Heart left ventricle (tissue), 16 donors: ENCODE data around the gene GTF2IRD1. TPM values are rescaled to one million over a fixed set of nuclear protein-coding genes. Genes with fewer than 3 reads are reported as not detected.
"Not testable (repeated sequence)": the region's sequence is repeated elsewhere in the genome, so short reads cannot be mapped to it uniquely, and the experiment has no call there.

Source experiments
- ATAC-seq, 4 donors: fragments of 200-7000 bp; cut with Tn5 transposase; one replicate each; pipeline ENCODE4 v1.9.1; 2020 to 2022; ENCODE audit warnings: moderate library complexity in 4 of 4, mild to moderate bottlenecking in 3 of 4, moderate number of reproducible peaks in 1 of 4
- DNase-seq, 5 donors: peaks; one replicate each; pipeline ENCODE4 v3.0.0-alpha.2; 2020
- H3K27ac ChIP-seq, 12 donors: fragments of 200-600 bp; sonication (generic) in 4 of 12; one replicate each; pipeline versions ENCODE4 v1.5.0 to v1.8.0; 2016 to 2022; ENCODE audit warnings: mild to moderate bottlenecking in 2 of 12
- H3K27me3 ChIP-seq, 9 donors: fragments of 200-600 bp; sonication (generic) in 2 of 9; one replicate each; pipeline versions ENCODE4 v1.5.1 to v1.8.0; 2016 to 2022; ENCODE audit warnings: mild to moderate bottlenecking in 3 of 9
- H3K36me3 ChIP-seq, 9 donors: fragments of 200-600 bp; sonication (generic) in 2 of 9; one replicate each; pipeline versions ENCODE4 v1.5.0 to v1.8.0; 2018 to 2022; ENCODE audit warnings: mild to moderate bottlenecking in 2 of 9
- H3K4me1 ChIP-seq, 12 donors: fragments of 200-600 bp; sonication (generic) in 4 of 12; one replicate each; pipeline versions ENCODE4 v1.5.0 to v1.8.0; 2016 to 2022; ENCODE audit warnings: mild to moderate bottlenecking in 3 of 12
- H3K4me3 ChIP-seq, 12 donors: fragments of 200-600 bp; sonication (generic) in 4 of 12; one replicate each; pipeline versions ENCODE4 v1.5.0 to v1.8.0; 2017 to 2022; ENCODE audit warnings: mild to moderate bottlenecking in 9 of 12, moderate library complexity in 4 of 12
- H3K9me3 ChIP-seq, 12 donors: fragments of 200-600 bp; sonication (generic) in 4 of 12; one replicate each; pipeline versions ENCODE4 v1.5.0 to v1.8.0; 2016 to 2022; ENCODE audit warnings: mild to moderate bottlenecking in 1 of 12
- POLR2A ChIP-seq, 2 donors: fragments of 450-650 bp; IDR thresholded peaks; one replicate each; pipeline ENCODE4 v1.6.1; 2017; ENCODE audit warnings: antibody characterized with exemption in 2 of 2, mild to moderate bottlenecking in 2 of 2, moderate library complexity in 2 of 2
- WGBS, 4 donors: extraction: QIAGEN DNeasy Blood & Tissue Kit in 2 of 4; methylation state at CpG; one replicate each; pipeline versions ENCODE4 v1.1.5 to v1.1.7; 2013 to 2018; 5-methylcytosine and 5-hydroxymethylcytosine counted together
- intact Hi-C, 10 donors: fragments of 100-400 bp; cut with DNase I; formaldehyde crosslinking; loops; one replicate each; pipeline versions ENCODE4 v1.11.1 to v1.14.2; 2022
- polyA plus RNA-seq, 2 donors: library from polyadenylated mRNA; stranded (reverse); fragments of 200-250 nt; gene quantifications; one replicate each; pipeline ENCODE4 v1.2.3, GENCODE V29; 2013
- total RNA-seq, 9 donors: library from RNA; depleted of rRNA in 2 of 9; stranded (reverse); fragments of >200 nt in 2 of 9; fragmentation: NEBNext Ultra II Directional in 3 of 9; extraction: Animal tissue kit (Norgen Biotek cat#: 25700) in 3 of 9; gene quantifications; one replicate each; pipeline versions ENCODE4 v1.1.0 to v1.2.4, GENCODE V29; 2016 to 2023
- TF ChIP-seq, protein P1 (sequence below), 12 donors: fragments of 200-600 bp; sonication (generic) in 4 of 12; IDR thresholded peaks; one replicate each; pipeline versions ENCODE4 v1.5.0 to v1.8.0; 2018 to 2022; ENCODE audit warnings: antibody characterized with exemption in 12 of 12, mild to moderate bottlenecking in 5 of 12
- donor health status: ischemic (EF 13 %, LVEDD 7.1; RV severe dilation, severe dysfunction).
- donor health status: healthy with polysubstance abuse.
- donor health status: DM: no; HTN: yes; CAD: no.
- donor health status: DM: no; HTN: no; CAD: no.
- donor health status: ischemic (EF 25% LVEDD 6.9; RV normal size, moderate dysfunction).
- donor health status: ischemic (EF 25% LVEDD 5.7; RV mildly dilated, moderate dysfunction).
- donor health status: healthy.
- donor health status: DM: yes; HTN: yes; CAD: no.
- donor health status: ischemic (EF 35%, LVEDD 5.7; RV mildly dilated, moderate dysfunction).
- donor health status: nonischemic (EF 11% LVEDD 7.7; RV severe dilation, severe dysfunction).
- donor health status: DM: yes; HTN: yes; CAD: no.
- donor health status: PGD.
- donor health status: ischemic (EF 29% LVEDD 5.4; RV normal size, mild dysfunction).
- donor health status: nonischemic (EF 23%, LVEDD 6.1; RV moderate dilation, normal function).

GTF2IRD1 gene
- total and polyA plus RNA-seq, 11 donors: 10.0 to 40.4 (median 15.6) TPM

DNA sequence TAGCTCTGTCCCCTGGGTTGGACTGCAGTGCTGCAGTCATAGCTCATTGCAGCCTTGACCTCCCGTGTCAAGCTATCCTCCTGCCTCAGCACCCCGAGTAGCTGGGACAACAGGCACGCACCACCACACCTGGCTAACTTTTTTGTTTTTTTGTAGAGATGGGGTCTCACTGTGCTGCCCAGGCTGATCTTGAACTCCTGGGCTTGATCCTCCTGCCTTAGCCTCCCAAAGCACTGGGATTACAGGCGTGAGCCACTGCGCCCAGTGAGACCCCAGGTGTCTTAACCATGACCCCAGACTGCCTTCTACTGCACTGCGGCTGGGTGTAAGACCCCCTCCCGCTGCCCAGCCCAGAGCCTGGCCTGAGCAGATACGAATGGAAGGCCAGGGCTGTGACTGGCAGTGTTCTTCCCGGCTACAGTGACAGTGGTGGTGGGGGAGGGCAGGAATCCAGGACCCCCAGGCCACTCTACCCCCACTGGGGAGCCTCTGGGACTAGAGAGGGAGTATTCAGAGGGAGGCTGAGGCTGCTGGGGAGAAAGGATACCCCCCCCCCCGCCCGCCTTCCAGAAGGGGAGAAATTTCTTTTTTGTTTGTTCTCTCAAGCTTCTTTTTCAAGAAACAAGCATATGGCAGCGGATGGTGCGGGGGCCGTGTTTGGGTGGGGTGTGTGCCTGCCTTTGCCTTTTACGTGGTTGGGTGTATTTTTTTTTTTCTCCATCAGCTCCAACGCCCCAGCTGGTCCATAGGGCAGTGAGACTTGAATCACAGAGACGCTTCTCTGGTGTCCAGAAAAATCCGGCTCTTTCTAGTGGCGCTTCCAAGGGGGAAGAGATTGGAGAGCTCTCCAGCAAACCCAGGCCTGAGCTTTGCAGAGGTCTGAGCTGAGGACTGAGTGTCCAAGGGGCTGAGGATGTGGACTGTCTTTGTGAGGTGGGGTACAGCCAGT lies 36.6 kb downstream of the GTF2IRD1 start:
- H3K27me3 ChIP-seq: no peaks in the 10 kb centered on the region
- H3K36me3 ChIP-seq: no peaks in the 10 kb centered on the region
- 83 to 88% (median 85%) methylated on average over 15 to 19 of the region's 19 CpGs for WGBS, 4 donors
- no peak for TF ChIP-seq POLR2A (IDR thresholded peaks at IDR 0.05)
- TF ChIP-seq, protein P1, sequence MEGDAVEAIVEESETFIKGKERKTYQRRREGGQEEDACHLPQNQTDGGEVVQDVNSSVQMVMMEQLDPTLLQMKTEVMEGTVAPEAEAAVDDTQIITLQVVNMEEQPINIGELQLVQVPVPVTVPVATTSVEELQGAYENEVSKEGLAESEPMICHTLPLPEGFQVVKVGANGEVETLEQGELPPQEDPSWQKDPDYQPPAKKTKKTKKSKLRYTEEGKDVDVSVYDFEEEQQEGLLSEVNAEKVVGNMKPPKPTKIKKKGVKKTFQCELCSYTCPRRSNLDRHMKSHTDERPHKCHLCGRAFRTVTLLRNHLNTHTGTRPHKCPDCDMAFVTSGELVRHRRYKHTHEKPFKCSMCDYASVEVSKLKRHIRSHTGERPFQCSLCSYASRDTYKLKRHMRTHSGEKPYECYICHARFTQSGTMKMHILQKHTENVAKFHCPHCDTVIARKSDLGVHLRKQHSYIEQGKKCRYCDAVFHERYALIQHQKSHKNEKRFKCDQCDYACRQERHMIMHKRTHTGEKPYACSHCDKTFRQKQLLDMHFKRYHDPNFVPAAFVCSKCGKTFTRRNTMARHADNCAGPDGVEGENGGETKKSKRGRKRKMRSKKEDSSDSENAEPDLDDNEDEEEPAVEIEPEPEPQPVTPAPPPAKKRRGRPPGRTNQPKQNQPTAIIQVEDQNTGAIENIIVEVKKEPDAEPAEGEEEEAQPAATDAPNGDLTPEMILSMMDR (IDR thresholded peaks at IDR 0.05): no peak
- intact Hi-C loops: loop anchor here in 1 of 10 donors (5.0 kb wide), 1 partner anchor 57 kb away; no protein-coding TSS in a partner anchor
- H3K9me3 ChIP-seq: peaks cover 0 to 8% (median 0%) of the 10 kb centered on the region in 12 donors
- peak in 1 of 4 donors; percentile 12 for ATAC-seq
- no peak overlapping the region for H3K27ac ChIP-seq
- DNase-seq: no peak
- H3K4me3 ChIP-seq: no peak overlapping the region
- H3K4me1 ChIP-seq: peaks cover 0 to 4% (median 0%) of the 10 kb centered on the region in 12 donors

DNA sequence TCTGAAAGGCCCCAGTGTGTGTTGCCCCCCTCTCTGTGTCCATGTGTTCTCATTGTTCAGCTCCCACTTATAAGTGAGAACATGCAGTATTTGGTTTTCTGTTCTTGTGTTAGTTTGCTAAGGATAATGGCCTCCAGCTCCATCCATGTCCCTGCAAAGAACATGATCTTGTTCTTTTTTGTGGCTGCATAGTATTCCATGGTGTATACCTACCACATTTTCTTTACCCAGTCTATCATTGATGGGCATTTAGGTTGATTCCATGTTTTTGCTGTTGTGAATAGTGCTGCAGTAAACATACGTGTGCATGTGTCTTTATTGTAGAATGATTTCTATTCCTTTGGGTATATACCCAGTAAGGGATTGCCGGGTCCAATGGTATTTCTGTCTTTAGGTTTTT lies 37.8 kb downstream of the GTF2IRD1 start:
- 97% methylated on average over 2 of the region's 2 CpGs for WGBS, 4 donors
- not testable (repeated sequence) for H3K36me3 ChIP-seq, H3K27ac ChIP-seq, DNase-seq, ATAC-seq, H3K4me3 ChIP-seq, H3K9me3 ChIP-seq, H3K27me3 ChIP-seq
- intact Hi-C loops: loop anchor here in 1 of 10 donors (5.0 kb wide), 1 partner anchor 56 kb away; no protein-coding TSS in a partner anchor
- peaks cover 0 to 13% (median 4%) of the 10 kb centered on the region in 12 donors for H3K4me1 ChIP-seq

DNA sequence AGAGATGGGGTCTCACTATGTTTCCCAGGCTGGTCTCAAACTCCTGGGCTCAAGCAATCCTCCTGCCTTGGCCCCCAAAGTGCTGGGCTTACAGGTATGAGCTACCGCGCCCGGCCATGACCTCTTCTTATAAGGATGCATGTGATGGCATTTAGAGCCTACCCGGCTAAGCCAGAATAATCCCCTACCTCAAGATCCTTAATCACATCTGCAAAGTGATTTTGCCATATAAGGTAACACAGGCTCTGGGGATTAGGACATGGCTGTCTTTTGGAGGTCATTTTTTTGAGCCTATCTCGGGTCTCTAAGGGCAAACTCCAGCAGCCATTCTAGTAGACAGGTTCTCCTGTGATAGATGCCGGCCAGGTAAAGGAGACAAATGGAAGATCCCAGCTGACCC lies 39.6 kb downstream of the GTF2IRD1 start:
- peaks cover 0 to 21% (median 4%) of the 10 kb centered on the region in 12 donors for H3K4me1 ChIP-seq
- H3K36me3 ChIP-seq: no peaks in the 10 kb centered on the region
- TF ChIP-seq, protein P1 (IDR thresholded peaks at IDR 0.05): no peak
- no peak for TF ChIP-seq POLR2A (IDR thresholded peaks at IDR 0.05)
- H3K27ac ChIP-seq: no peak overlapping the region
- no peak for ATAC-seq
- intact Hi-C loops: loop anchor here in 1 of 10 donors (5.0 kb wide), 1 partner anchor 54 kb away; no protein-coding TSS in a partner anchor
- H3K27me3 ChIP-seq: no peaks in the 10 kb centered on the region
- no peak for DNase-seq
- H3K9me3 ChIP-seq: peaks cover 0 to 8% (median 0%) of the 10 kb centered on the region in 12 donors
- 96 to 100% (median 98%) methylated on average over 6 of the region's 6 CpGs for WGBS, 4 donors
- no peak overlapping the region for H3K4me3 ChIP-seq

DNA sequence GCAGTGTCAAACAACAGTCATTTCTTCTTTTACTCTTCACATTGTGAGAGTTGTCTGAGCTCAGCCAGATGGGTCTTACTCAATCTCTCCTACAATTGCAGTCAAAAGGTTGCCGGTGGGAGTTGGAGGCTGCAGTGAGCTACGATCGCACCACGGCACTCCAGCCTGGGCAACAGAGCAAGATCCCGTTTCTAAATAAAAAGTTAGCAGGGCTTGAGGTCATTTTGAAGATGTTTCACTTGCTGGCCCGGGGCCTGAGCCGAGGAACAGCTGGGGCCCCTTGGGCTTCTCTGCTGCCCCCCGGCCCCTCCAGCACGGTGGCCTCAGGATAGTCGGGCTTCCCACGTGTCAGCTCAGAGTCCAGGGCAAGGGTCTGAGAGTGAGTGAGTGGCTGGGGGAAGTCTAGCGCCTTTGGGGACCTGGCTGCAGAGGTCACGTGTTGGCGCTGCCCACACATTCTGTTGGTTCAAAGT lies 40.4 kb downstream of the GTF2IRD1 start:
- no peaks in the 10 kb centered on the region for H3K27me3 ChIP-seq
- no peak for DNase-seq
- ATAC-seq: no peak

More for the DNA sequence above, 40.4 kb downstream of the GTF2IRD1 start:
- Histone ChIP-seq H3K4me1 (peaks cover 0 to 25% (median 7%) of the 10 kb centered on the region in 12 donors), H3K4me3 (no peak overlapping the region), H3K36me3 (no peaks in the 10 kb centered on the region), H3K9me3 (peaks cover 0 to 8% (median 0%) of the 10 kb centered on the region in 12 donors), H3K27ac (no peak overlapping the region)
- intact Hi-C loops: loop anchor here in 1 of 10 donors (5.0 kb wide), 1 partner anchor 53 kb away; no protein-coding TSS in a partner anchor
- WGBS, 4 donors: 89 to 92% (median 90%) methylated on average over 14 of the region's 14 CpGs
- TF ChIP-seq, protein P1 (IDR thresholded peaks at IDR 0.05): no peak
- TF ChIP-seq POLR2A (IDR thresholded peaks at IDR 0.05): no peak
